HEK293T (cell line): ENCODE results near the gene SNAI1.

Source experiments
- BHLHE40 ChIP-seq: fragments of 450-650 bp; IDR thresholded peaks from 2 replicates; pipeline ENCODE4 v1.6.1; 2016; ENCODE audit warnings: mild to moderate bottlenecking, moderate library complexity, borderline replicate concordance
- CTBP1 ChIP-seq: fragments of 450-650 bp; IDR thresholded peaks from 2 replicates; pipeline ENCODE4 v1.6.1; 2016; ENCODE audit warnings: borderline replicate concordance
- FOXM1 ChIP-seq: fragments of 450-650 bp; IDR thresholded peaks from 2 replicates; pipeline ENCODE4 v1.6.1; 2017; ENCODE audit warnings: mild to moderate bottlenecking, borderline replicate concordance
- SP1 ChIP-seq: fragments of 450-650 bp; IDR thresholded peaks from 2 replicates; pipeline ENCODE4 v1.6.1; 2017
- ZNF384 ChIP-seq: fragments of 450-650 bp; IDR thresholded peaks from 2 replicates; pipeline ENCODE4 v1.6.1; 2016
- TF ChIP-seq, protein P1 (sequence below): fragments of 450-650 bp; IDR thresholded peaks from 2 replicates; pipeline ENCODE4 v1.6.1; 2016

DNA sequence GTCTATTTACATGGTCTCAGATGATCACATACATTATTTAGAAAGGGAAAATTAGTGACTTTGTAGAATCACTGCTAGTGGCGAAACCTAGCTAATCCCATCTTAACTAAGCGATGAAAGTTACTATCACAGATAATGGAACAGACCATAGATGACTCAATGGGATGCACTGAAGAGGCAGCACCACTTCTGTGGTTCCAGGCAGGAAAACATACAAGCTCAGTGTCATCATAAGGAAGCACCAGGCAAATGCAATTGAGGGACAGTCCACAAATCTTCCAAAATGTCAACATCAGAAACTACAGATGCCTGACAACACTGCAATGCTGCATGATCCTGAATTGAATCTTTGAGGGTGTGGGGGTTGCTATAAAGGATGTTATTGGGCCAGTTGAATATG is 15.9 kb upstream of the SNAI1 start:
- no peak for TF ChIP-seq CTBP1
- no peak for TF ChIP-seq ZNF384
- no peak for TF ChIP-seq BHLHE40
- no peak for TF ChIP-seq FOXM1
- TF ChIP-seq SP1 = no peak
- TF ChIP-seq, protein P1, sequence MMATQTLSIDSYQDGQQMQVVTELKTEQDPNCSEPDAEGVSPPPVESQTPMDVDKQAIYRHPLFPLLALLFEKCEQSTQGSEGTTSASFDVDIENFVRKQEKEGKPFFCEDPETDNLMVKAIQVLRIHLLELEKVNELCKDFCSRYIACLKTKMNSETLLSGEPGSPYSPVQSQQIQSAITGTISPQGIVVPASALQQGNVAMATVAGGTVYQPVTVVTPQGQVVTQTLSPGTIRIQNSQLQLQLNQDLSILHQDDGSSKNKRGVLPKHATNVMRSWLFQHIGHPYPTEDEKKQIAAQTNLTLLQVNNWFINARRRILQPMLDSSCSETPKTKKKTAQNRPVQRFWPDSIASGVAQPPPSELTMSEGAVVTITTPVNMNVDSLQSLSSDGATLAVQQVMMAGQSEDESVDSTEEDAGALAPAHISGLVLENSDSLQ = no peak
